KOPT-K1 (cell line): ENCODE results near the gene MYO5C.
"Not testable (repeated sequence)": the region's sequence is repeated elsewhere in the genome, so short reads cannot be mapped to it uniquely, and the experiment has no call there.

ENCODE experiments used
- H3K27ac ChIP-seq: fragments of 200-600 bp; sonication (generic); 2 replicates; pipeline ENCODE4 v1.5.1; 2016; ENCODE audit warnings: antibody characterized with exemption, mild to moderate bottlenecking, low read depth, low read length; ENCODE audit not compliant: poor library complexity, severe bottlenecking
- H3K36me3 ChIP-seq: fragments of 200-600 bp; sonication (generic); 2 replicates; pipeline ENCODE4 v1.5.1; 2017; ENCODE audit warnings: antibody characterized with exemption, mild to moderate bottlenecking, low read length, moderate library complexity; ENCODE audit not compliant: insufficient read depth
- H3K9me3 ChIP-seq: fragments of 200-600 bp; sonication (generic); 2 replicates; pipeline ENCODE4 v1.5.1; 2017; ENCODE audit warnings: antibody characterized with exemption, low read length, mild to moderate bottlenecking; ENCODE audit not compliant: insufficient read depth, poor library complexity, severe bottlenecking

MYO5C gene

DNA sequence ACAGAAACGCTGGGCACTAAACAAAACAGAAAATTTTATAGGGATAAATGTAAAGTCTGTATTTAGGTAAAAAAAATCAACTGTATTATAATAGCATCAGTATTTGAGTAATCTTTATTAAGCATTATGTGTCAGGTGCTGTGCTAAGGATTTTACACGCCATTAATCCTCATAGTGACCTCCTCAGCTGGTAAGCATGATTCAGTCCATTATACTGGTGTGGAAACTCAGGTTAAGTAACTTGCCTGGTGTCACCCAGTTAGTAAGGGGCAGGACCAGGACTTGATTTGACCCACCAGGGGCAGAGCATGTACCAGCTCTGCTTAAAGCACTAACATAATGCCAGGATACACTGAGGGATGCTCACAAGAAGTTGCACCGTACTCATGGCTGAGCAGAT is 4.8 kb downstream of the MYO5C start:
- Histone ChIP-seq H3K36me3 (no peaks in the 10 kb centered on the region), H3K27ac (no peak overlapping the region), H3K9me3 (no peaks in the 10 kb centered on the region)

DNA sequence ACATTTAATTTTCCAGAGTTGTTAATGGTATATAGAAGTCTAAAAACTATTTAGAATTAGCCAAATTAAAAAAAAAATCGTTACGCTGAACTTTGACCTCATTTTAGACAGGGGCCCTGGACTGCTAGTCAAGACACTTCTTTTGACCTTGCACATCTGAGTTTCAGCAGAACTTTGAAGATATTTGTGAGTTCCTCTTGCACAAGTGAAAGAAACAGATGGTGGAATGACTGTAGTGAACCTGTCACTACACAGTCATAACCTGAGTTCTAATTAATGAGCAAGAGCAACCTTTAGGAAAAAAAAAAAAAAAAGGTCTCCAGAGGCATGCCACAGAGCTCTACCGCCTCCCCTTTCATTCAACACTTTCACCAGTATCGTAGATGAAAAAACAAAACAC is 5.3 kb downstream of the MYO5C start:
- no peak overlapping the region for H3K27ac ChIP-seq
- H3K36me3 ChIP-seq, result no peaks in the 10 kb centered on the region
- H3K9me3 ChIP-seq, result no peaks in the 10 kb centered on the region

DNA sequence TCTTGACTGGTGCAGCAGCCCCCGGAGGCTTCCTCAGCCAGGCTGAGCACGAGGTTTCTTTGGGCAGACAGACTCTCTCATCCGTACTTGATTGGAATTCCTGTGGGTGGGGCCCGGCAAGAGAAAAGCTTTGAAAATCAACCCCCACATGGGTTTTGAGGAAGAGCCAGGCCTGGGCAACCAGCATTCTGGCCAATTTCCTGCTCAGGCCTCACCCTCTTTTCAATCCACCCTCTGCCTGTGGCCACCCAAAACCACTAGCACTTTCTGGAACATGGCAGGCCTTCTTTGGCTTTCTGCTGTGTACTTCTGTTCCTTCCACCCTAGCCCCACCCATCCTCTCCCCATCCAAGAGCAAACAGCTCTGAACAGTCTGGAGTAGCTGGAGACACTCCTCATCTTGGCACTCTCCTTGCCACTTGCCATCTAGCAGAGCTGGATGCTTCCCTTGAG is 5.9 kb downstream of the MYO5C start:
- Histone ChIP-seq H3K9me3 (no peaks in the 10 kb centered on the region), H3K36me3 (no peaks in the 10 kb centered on the region), H3K27ac (no peak overlapping the region)

DNA sequence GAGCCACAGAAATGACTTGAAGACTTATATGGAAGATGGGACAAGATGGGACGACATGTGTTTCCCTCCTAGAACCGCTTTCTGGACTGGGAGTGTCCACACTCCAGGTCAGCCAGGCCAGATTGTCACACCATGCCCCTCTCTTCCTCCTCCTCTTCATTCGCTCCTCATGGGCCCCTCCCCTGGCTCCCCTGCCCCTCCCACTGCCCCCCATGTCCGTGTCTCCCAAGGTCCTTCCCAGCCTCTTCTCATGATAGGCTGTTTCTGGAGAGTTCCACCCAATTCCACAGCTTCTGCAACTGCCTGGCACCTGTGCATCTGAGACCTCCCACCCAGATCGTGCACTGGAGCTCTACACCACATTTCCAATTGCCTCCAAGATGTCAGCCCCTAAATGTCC is 6.6 kb downstream of the MYO5C start:
- H3K9me3 ChIP-seq, result no peaks in the 10 kb centered on the region
- no peaks in the 10 kb centered on the region for H3K36me3 ChIP-seq
- H3K27ac ChIP-seq, result no peak overlapping the region

DNA sequence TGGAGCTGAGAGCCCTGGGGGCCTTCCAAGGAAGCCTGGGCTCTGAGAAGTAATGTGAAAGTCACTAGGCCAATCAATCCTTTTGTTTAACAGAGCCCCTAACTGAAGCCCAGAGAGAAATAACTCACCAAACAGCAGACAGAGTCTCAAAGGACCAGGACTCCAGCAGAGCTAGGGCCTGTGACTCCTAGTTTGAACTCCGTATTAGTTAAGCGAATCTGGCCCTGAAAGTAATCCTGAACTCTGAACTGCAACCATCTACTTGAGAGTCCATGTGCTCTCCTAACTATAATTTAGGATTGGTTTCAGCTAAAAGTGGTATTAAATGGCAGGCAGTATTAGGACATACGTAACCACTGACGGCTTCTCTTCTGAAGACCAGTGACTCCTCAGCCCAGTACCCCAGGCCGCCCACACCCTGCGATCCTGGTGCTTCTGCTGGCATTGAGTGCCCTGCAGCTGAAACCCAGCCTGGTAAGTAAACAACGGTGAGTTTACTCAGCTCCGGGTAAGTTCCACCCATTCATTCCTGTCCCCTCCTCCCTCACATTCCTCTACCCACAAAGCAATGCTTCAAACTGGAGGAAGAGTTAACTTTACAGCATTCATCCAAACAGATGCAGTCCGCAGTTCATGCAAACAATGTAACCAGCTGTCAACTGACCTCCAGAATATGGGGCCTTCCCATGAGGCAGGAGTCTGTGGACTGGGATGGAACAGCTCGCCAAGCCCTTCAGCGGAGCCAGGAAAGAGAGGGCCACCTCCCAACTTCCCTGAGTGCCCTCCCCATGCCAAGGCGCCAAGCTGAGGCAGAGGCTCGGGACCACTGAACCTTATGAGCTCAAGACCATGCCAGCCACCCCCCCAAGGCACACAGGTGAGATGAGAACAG is 7.3 kb downstream of the MYO5C start:
- Histone ChIP-seq H3K9me3 (no peaks in the 10 kb centered on the region), H3K36me3 (no peaks in the 10 kb centered on the region), H3K27ac (no peak overlapping the region)

DNA sequence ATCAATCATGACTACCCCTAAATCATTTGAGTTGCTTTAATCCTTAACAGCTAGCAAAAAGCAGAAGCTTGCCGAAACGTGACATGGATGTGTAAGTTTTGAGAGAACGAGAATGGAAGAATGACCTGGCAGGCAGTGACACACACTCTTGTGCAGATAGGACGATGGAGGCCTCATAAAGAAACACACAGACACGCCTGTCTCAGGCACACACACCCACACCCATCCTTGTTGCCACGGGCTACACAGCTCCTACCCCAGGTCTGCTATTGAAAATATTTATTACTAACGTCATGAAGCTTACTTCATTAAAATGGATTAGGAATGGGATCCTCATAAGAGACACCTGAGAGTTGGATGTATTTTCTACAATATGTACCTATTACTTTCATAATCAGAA is 8.5 kb downstream of the MYO5C start:
- no peak overlapping the region for H3K27ac ChIP-seq

DNA sequence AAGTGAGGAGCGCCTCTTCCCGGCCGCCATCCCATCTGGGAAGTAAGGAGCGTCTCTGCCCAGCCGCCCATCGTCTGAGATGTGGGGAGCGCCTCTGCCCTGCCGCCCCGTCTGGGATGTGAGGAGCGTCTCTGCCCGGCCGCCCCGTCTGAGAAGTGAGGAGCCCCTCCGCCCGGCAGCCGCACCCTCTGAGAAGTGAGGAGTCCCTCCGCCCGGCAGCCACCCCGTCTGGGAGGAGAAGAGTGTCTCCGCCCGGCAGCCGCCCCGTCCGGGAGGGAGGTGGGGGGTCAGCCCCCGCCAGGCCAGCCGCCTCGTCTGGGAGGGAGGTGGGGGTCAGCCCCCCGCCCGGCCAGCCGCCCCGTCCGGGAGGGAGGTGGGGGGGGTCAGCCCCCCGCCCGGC is 9.7 kb downstream of the MYO5C start:
- not testable (repeated sequence) for H3K27ac ChIP-seq, H3K36me3 ChIP-seq, H3K9me3 ChIP-seq

More for the DNA sequence above, 8.5 kb downstream of the MYO5C start:
- Histone ChIP-seq H3K36me3 (no peaks in the 10 kb centered on the region), H3K9me3 (no peaks in the 10 kb centered on the region)

DNA sequence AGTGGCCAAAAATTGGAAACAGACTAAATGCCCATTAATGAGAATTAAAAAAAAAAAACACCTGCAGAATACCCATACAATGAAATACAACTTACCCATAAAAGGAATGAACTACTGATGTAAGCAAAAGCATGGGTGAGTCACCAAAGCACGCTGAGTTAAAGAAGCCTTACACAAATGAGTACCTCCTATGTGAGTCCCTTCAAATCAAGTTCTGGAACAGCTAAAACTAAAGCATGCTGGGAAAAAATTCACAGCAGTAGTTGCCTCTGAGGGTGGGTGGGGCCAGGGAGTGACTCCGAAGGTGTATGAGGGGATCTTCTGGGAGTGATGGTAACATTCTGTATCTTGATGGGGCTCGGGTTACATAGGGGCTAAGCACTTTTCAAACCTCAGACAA is 11.4 kb downstream of the MYO5C start:
- H3K27ac ChIP-seq, result no peak overlapping the region
- no peaks in the 10 kb centered on the region for H3K9me3 ChIP-seq
- no peaks in the 10 kb centered on the region for H3K36me3 ChIP-seq

DNA sequence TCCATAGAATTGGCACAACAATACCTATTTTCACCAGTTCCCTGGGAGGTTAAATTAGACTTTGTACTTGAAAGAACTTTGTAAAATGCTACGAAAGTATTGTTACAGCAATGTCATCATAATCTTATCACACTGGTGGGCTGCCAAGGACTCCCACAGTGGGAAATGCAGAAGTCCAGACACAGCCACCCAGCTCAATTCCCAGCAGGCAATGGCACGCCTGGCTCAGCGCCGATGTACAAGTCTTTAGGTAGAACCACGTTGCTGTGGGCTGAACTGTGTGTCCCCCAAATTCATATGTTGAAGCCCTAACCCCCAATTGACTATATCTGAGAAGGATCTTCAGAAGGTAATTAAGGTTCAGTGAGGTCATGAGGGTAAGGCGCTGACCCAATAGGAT is 12.3 kb downstream of the MYO5C start:
- no peaks in the 10 kb centered on the region for H3K9me3 ChIP-seq
- no peaks in the 10 kb centered on the region for H3K36me3 ChIP-seq
- H3K27ac ChIP-seq, result no peak overlapping the region

DNA sequence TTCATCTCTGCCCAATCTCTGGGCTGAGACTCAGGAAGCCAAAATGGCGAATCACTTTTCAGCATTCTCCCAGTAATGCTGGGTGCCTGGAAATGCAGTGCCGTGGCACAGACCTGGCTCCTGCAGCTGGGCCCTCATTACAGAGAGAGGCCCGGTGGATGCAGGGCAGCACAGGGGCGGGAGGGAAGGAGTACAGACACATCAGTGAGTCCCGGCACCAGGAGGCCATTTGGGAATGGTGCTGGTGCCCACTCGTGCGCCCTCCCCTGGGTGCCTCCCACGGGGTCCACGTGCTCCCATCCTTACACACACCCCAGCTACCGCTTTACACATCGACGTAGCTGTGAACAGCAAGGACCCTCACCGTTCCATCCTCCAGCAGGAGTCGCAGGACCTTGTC is 13.2 kb downstream of the MYO5C start:
- Histone ChIP-seq H3K36me3 (no peaks in the 10 kb centered on the region), H3K9me3 (no peaks in the 10 kb centered on the region), H3K27ac (no peak overlapping the region)

DNA sequence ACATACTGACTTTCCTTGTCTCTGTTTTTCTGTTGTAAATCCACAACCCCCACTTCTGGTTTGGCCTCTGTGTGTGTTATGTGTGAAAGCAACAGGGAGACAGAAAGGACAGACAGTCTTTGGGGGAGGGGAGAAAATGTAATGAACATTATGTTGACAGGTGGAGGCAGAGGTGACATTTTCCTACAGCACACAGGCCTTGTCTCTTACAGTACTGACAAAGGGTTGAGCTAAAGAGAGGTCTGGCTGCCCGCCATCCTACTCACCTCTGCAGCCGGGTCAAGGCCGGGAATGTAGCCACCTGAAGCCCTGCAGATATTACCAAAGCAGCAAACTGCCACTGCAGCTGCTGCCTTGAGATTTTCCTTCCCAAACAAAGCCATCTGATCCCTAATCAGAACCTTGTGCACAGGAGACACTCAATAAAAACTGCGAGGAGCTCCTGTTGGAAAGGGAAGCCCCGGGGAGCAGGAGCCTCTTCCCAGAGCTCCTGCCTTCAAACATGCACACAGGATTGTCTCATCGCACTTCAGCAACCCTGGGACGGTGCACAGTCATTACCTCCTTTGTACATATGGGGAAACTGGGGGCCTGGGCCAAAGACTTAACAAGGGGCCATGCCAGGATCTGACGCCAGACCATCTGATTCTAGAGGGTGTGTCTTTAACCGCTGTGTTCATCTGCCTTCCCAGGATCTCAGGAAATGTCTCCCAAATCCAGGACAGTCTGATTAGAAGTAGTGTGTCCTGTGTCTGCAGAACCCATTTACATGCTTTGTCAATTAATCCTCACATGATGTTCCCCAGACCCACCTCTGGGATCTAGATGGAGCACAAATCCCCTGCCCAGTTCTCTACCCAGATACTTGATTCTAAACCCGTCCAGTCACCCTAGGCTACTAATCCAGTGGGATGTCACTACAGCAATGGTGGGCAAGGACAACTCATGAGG is 14.2 kb downstream of the MYO5C start:
- H3K27ac ChIP-seq, result no peak overlapping the region
- no peaks in the 10 kb centered on the region for H3K9me3 ChIP-seq
- no peaks in the 10 kb centered on the region for H3K36me3 ChIP-seq

DNA sequence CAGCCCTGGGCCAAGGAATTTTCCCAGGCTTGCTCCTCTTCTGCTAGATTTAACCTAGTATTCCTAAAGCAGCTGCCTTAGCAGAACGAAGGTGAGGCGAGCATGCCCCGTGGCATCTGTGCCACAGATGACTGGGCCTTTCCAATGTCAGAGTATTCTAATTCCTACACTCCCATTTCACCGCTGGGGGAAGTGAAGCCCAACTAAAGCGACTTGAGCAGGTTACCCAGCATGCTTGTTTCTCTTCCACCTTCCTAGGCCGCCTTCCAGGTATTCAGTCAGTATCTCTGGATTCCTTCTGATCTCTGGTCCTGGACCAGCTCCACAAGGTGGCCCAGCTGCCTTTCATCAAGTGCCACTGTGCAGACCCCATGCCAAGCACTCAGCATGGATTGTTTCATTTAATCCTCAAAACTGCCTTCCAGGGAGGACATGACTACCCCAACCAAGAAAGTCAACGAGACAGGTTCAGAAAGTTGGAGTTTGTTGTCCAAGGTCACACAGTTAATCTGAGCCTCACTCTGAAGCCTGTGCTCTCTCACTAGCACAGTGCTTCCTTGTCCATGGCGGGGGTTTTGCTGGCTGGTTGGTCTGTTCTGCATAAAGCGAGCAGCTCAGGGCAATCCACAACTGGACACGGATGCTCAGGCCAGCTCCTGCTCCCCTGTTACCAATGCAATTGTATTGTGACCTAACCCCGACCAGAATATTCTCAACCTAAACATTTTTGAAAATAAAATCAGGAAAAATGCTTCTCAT is 15.1 kb downstream of the MYO5C start:
- H3K36me3 ChIP-seq, result no peaks in the 10 kb centered on the region
- H3K27ac ChIP-seq, result no peak overlapping the region

DNA sequence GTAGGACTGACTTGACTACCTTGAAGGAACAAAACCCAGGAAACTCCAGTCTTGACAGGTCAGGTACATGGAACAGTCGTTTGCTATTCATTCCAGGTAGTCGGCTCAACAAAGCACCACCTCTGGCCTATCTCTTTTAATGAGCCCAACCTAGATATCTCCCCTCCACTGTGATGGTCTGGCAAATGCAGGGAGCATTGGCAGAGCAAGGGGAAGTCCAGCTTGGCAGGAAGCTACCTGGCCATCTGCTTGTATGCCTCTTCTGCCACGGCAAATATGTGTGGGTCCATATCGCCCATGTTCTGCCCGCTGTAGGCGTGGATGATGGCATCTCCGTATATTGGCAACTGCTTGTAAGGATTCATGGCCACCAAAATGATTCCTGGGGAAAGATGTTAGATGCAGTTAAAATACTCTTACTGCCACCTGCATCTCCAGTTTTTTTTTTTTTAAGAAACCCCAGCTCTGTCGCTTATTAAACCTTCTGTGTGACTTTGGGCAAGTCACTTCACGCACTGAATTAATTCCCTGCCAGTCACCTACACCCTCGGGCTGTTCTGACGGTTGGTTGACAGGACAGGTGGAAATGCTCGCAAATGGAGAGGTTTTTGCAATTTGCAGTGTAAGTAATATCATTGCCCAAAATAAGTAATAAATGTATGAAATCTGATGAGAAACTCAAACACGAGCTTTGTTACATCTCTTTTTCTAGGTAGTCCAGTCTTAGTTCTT is 16.8 kb downstream of the MYO5C start:
- Histone ChIP-seq H3K27ac (no peak overlapping the region), H3K9me3 (no peaks in the 10 kb centered on the region), H3K36me3 (no peaks in the 10 kb centered on the region)

More for the DNA sequence above, 15.1 kb downstream of the MYO5C start:
- H3K9me3 ChIP-seq, result no peaks in the 10 kb centered on the region

DNA sequence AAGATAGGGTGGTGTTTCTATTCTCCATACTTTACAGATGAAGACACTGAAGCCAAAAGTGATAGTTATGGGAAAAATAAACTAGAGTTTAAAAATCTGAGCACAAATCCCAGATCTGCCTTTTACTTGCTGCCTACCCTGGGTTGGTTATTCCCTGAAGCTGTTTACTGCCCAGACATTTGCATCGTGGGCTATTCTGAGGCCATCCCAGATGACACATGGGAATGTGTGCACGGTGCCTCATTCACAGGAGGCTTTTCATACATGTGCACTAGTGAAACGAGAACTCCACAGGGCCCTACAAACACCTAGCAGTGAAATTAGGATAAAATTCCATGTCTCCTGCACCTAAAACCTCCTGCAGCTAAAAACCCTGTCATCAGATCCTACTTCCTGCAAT is 17.5 kb downstream of the MYO5C start:
- Histone ChIP-seq H3K9me3 (no peaks in the 10 kb centered on the region), H3K27ac (no peak overlapping the region), H3K36me3 (no peaks in the 10 kb centered on the region)
